HG03378 (cell line): ENCODE measurements around the gene ANO9.

ENCODE experiments used
- ATAC-seq: cut with Tn5 transposase; IDR thresholded peaks from one replicate; pipeline ENCODE4 v1.9.1; 2021; ENCODE audit warnings: mild to moderate bottlenecking, moderate library complexity; ENCODE audit not compliant: unreplicated experiment

Gene ANO9

DNA sequence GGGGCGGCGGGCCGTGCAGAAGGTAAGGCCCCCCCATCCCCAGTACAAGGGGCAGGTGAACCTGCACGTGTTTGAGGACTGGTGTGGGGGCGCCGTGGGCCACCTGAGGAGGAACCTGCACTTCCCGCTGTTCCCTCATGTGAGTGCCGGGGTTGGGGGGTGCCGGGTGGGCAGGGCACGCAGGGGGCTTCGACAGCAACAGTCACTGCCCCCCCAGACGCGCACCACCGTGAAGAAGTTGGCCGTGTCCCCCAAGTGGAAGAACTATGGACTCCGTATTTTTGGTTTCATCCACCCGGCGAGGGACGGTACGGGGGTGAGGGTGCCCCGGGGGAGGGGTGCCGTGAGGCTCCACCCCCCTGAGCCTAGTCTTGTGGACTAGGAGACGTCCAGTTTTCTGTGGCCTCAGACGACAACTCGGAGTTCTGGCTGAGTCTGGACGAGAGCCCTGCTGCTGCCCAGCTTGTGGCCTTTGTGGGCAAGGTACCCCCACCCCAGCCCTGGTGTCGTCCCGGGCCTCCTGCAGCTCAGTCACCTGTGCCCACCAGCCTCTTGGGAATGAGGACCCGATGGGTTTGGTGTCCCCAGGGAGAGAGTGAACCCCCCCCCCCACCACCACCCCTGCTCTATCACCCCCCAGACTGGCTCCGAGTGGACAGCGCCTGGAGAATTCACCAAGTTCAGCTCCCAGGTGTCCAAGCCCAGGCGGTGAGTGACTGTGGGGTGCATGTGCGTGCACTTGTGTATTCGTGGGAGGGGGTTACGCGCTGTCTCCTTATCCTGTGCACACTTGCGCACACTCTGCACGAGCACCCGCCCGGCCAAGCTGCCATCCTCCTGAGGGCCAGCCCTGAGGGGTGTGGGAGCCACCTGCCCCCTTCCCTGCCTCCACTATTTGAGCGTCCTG, 68.7 kb downstream of the ANO9 start:
- no peak for ATAC-seq

DNA sequence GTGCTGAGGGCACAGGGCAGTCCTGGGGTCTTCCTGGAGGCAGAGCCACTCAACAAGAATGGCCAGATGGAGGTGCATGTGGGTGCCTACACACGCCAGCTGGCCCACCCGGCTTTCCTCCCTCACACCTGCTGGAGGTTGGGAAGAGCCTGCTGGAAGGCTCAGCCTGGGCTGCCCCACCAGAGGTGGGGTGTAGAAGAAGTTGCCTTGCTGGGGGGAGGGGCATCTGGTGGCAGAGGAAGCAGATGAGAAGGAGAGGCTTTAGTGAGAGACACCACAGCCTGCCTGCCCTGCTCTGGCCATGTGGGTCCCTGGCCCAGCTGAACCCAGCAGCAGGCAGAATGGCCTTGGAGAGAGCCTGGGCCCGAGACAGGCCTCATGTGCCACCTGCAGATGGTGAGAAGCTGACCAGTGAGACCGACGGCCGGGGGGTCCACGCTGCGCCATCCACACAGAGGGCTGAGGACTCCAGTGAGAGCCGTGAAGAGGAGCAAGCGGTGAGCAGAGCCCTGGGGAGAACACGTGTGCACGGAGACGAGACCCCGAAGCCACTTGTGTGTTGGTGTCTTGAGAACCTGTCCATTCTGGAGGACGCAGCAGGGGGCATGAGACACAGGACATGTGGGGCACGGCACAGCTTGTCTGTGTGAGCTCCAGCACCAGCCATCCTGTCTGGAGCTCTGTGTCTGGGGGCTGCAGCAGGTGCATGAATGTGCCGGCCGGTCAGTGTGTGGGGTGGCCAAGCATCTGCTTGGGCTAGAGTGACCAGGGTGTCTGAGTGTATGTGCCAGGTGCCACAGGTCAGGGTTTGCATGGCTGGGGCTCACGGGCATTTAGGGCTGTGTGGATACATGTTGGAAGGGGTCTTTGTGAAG, 69.9 kb downstream of the ANO9 start:
- no peak for ATAC-seq

DNA sequence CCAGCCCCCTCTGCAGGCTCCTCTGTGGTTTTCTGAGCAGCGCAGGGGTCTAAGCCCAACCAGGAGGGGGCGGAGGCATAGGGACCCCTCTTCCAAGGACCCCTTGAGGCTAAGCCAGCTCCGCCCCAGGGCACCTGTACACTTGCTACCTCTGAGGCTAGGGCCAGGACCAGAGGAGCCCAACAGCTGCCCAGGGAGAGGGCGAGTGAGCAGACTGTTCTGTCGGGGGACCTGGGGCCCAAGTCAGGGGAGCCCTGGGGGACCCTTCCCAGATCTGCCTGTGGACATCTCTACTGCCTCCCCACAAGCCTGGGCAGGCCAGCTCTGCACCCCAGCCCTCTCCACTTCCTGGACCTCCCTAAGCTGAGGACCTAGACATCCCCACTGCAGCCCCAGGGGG, 70.8 kb downstream of the ANO9 start:
- ATAC-seq, result no peak

DNA sequence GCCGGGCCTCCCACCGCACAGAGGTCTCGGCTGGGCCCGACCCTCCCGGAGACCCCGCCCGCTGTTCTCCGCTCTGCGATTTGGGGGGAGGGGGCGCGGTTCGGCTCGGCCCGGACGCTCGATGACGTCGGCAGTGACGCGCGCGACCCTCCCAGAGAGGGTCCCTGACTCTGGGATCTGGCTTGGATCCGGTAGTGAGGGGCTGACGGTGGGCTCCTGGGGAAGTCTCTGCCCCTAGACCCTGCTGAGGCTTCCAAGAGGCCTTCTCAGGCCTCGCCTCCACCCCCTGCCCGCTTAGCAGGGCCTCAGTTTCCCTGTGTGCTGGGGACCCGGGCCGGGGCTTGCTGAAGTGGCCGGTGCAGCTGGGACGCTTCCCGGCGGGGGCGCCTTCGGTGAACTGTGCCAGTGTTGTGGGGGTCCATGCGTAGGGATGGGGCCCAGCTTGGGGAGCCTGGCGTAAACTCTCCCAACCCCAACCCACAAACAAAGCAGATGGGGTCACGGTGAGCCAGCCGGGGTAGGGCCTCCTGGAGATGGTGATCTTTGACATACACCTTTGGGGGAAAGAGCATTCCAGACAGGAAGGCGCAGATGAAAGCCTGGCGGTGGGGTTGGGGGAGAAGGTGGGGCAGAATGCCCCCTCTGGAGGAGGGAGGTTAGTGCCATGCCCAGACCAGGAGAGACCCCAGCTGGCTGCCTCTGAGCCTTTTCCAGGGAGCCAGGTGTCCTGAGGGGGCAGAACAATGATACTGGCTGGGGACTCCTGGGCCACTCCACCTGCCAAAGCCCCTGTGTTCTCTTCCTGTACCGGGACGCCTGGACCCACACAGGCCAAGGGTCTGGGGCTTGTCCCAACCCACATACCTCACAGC, 71.5 kb downstream of the ANO9 start:
- no peak for ATAC-seq

DNA sequence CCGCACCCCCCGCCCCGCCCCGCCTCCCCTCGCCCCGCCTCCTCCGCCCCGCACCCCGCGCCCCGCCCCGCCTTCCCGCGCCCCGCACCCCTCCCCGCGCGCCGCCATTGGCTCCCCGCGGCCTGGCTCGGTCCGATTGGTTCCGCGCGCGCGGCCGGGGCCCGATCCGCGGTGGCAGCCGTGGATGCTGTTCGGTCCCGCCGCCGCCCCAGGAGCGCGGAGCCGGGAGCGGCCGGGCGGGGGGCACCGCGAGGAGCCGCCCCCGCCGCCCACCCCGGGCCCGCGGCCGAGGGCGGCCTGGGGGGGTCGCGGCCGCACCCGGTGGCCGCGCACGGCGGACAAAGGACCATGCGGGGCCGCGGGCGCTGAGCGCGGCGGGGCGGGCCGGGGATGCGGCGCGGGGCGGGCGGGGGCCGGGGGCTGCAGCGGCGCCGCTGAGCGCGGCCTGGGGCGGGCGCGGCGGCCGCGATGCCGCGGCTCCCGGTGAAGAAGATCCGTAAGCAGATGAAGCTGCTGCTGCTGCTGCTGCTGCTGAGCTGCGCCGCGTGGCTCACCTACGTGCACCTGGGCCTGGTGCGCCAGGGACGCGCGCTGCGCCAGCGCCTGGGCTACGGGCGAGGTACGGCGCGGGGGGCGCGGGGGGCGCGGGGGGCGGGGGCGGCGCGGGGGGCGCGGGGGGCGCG, 72.3 kb downstream of the ANO9 start, which contains the start of gene B4GALNT4:
B4GALNT4 (plus strand) TSS at position 164 of the 683 bp plus-strand sequence; CDS start at position 469, 305 bp downstream.
- no peak for ATAC-seq

DNA sequence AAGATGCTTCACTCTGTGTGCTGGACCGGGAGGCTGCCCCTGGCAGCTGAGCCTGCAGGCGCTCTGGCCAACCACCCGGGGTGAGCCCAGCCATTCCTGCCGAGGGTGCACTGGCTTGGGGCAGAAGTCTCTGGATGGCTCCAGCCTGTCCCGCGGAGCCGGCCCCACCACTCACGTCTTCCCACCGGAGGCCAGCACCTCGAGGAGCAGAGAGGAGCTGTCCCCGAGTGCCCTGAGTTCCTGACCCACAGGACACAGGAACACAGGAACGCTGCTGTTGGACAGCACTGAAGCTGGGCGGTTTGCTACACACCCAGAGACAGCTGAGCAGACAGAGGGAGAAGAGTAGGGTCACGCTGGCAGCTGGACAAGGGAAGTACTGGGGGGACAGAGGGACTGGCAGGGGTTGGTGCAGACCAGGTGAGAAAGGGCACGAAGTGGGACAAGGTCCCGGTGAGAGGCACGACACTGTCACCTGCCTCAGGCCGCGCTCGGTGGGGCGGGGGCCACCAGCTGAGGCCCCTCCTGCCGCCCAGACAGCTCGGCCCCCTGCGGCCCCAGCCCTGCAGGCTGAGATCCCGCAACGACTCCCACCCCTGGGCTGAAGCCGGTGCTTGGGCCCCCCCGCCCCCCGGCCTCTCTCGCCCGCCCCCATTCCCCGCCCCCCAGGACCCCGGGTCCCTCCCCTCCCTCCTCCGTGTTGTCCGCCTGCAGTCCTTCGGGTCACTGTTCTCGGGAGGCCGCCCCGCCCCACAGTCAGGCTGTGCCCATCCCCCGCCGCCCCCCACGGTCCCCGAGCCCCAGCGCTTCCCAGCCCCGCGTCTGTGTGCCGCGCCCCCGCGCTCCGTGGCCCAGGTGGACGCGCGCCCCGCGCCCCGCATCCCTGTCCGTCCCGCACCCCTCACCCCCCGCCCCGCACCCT, 73.1 kb downstream of the ANO9 start:
- no peak for ATAC-seq

DNA sequence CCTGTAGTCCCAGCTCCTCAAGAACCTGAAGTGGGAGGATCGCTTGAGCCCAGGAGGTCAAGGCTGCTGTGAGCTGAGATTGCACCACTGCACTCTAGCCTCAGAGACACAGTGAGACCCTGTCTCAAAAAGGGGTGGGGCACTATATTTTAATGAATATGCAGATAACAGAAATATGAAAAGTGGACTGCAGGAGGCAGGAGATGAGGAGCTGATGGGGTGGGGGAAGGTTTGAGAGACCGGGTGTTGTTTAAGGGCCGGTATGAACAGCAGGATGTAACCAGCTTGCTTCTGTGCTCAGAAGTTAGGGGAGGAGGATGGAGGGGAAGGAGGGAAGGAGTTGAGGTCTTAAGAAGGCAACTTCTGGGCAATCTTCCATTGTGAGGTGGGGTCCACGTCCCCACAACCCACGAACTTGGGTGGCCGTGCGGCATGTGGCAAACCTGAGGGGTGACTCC, 73.8 kb downstream of the ANO9 start:
- ATAC-seq, result no peak
